Suprapubic skin (tissue), 4 donors: ENCODE measurements around the gene SLC50A1.

Experiments
- CTCF ChIP-seq, 2 donors: fragments of 200-600 bp in 1 of 2; fragments of 450-650 bp in 1 of 2; sonication (generic) in 1 of 2; IDR thresholded peaks; one replicate each; pipeline ENCODE4 v1.5.1; 2016 to 2019; ENCODE audit warnings: antibody characterized with exemption in 2 of 2, mild to moderate bottlenecking in 1 of 2, moderate library complexity in 1 of 2
- EP300 ChIP-seq: sonication (generic); formaldehyde crosslinking; IDR thresholded peaks from one replicate; pipeline ENCODE4 v1.6.1; 2017; ENCODE audit warnings: antibody characterized with exemption
- POLR2A ChIP-seq, 2 donors: fragments of 450-650 bp; IDR thresholded peaks; one replicate each; pipeline ENCODE4 v1.6.1; 2017; ENCODE audit warnings: antibody characterized with exemption in 2 of 2, mild to moderate bottlenecking in 2 of 2, moderate library complexity in 2 of 2
- POLR2AphosphoS5 ChIP-seq, 3 donors: sonication (generic); formaldehyde crosslinking; IDR thresholded peaks; one replicate each; pipeline ENCODE4 v1.6.1; 2017; ENCODE audit warnings: antibody characterized with exemption in 3 of 3

GRCh38 chr1:155093911-155094621 is 41.6 kb upstream of the SLC50A1 start:
- no peak for TF ChIP-seq POLR2A (IDR thresholded peaks at IDR 0.05)
- TF ChIP-seq CTCF (IDR thresholded peaks at IDR 0.05) = peak in 1 of 2 donors; percentile 23
- no peak for TF ChIP-seq POLR2AphosphoS5 (IDR thresholded peaks at IDR 0.05)
- TF ChIP-seq EP300 = no peak
